A673 (cell line): ENCODE results near the gene TH. TPM values are rescaled to one million over a fixed set of nuclear protein-coding genes. Genes with fewer than 3 reads are reported as not detected.

ENCODE experiments used
- BruUV-seq: library from RNA; stranded (reverse); fragments of 400-500 nt; replicated peaks from 2 replicates; lab custom pipeline; 2021; lab: Mats Ljungman, UMichigan
- CTCF ChIA-PET: fragments of 300-600 bp; sonication (Branson Sonifier 250); formaldehyde crosslinking; loops from one replicate; lab custom pipeline; 2022; ENCODE audit warnings: antibody characterized with exemption; lab: Charles Lee
- POLR2A ChIA-PET: fragments of 300-600 bp; sonication (Branson Sonifier 250); formaldehyde crosslinking; loops from one replicate; lab custom pipeline; 2022; ENCODE audit warnings: antibody characterized with exemption; ENCODE audit not compliant: low non-redundant PET; lab: Charles Lee
- DNase-seq: peaks from one replicate; pipeline ENCODE4 v3.0.0-alpha.2; 2015; ENCODE audit warnings: low spot score
- H3K27ac ChIP-seq: fragments of 200-600 bp; sonication (generic); 2 replicates; pipeline ENCODE4 v1.5.1; 2016; ENCODE audit warnings: mixed run types, low read depth, mild to moderate bottlenecking, mixed read lengths, antibody characterized with exemption, low read length; ENCODE audit not compliant: poor library complexity, severe bottlenecking
- H3K27me3 ChIP-seq: fragments of 200-600 bp; sonication (generic); replicated peaks from 2 replicates; pipeline ENCODE4 v1.6.1; 2017; ENCODE audit warnings: mixed run types, low read depth, mild to moderate bottlenecking, mixed read lengths, antibody characterized with exemption, low read length; ENCODE audit not compliant: insufficient read depth, poor library complexity
- H3K36me3 ChIP-seq: fragments of 200-600 bp; sonication (generic); 2 replicates; pipeline ENCODE4 v1.6.1; 2016; ENCODE audit warnings: mixed run types, mild to moderate bottlenecking, mixed read lengths, antibody characterized with exemption, low read length; ENCODE audit not compliant: insufficient read depth, poor library complexity, severe bottlenecking
- H3K4me1 ChIP-seq: fragments of 200-600 bp; sonication (generic); 2 replicates; pipeline ENCODE4 v1.6.1; 2017; ENCODE audit warnings: mixed run types, mild to moderate bottlenecking, mixed read lengths, antibody characterized with exemption, low read length; ENCODE audit not compliant: insufficient read depth, poor library complexity, severe bottlenecking
- H3K4me3 ChIP-seq: fragments of 200-600 bp; sonication (generic); 2 replicates; pipeline ENCODE4 v1.5.1; 2016; ENCODE audit warnings: low read depth, mixed run types, mild to moderate bottlenecking, mixed read lengths, low read length; ENCODE audit not compliant: poor library complexity, severe bottlenecking
- H3K9me3 ChIP-seq: fragments of 200-600 bp; sonication (generic); 2 replicates; pipeline ENCODE4 v1.6.1; 2016; ENCODE audit warnings: mixed run types, low read depth, mild to moderate bottlenecking, mixed read lengths, antibody characterized with exemption, low read length; ENCODE audit not compliant: poor library complexity, severe bottlenecking
- EZH2 ChIP-seq: fragments of 200-600 bp; sonication (generic); IDR thresholded peaks from 2 replicates; pipeline ENCODE4 v1.6.1; 2017; ENCODE audit warnings: borderline replicate concordance, low read depth, mild to moderate bottlenecking, mixed read lengths, antibody characterized with exemption, low read length; ENCODE audit not compliant: poor library complexity, severe bottlenecking
- intact Hi-C: fragments of 100-400 bp; cut with micrococcal nuclease; formaldehyde crosslinking; loops from one replicate; pipeline ENCODE4 v1.10.0; 2022; ENCODE audit not compliant: unreplicated experiment
- total RNA-seq: library from RNA; stranded (reverse); gene quantifications from 2 replicates; pipeline ENCODE4 v1.2.3, GENCODE V29; 2021
- TF ChIP-seq, protein P1 (sequence below): fragments of 300-800, 200-600 bp; sonication (generic); conservative IDR thresholded peaks from 2 replicates; pipeline ENCODE4 v1.5.1; 2017; ENCODE audit warnings: low read depth, mild to moderate bottlenecking, antibody characterized with exemption, low read length, moderate library complexity, mixed read lengths

The TH gene
- total RNA-seq, 1 experiment from 2014 or later: not detected

- no peak overlapping the region for H3K4me3 ChIP-seq
- ChIA-PET CTCF (no interaction called here), POLR2A (no interaction called here)
- no peaks in the 10 kb centered on the region for H3K27me3 ChIP-seq
- no peaks in the 10 kb centered on the region for H3K9me3 ChIP-seq
- no peak overlapping the region for H3K27ac ChIP-seq
- intact Hi-C loops: no loop called here
- no peaks in the 10 kb centered on the region for H3K36me3 ChIP-seq
- DNase-seq: no peak
- no TSS peak for BruUV-seq
- no peaks in the 10 kb centered on the region for H3K4me1 ChIP-seq
- TF ChIP-seq, protein P1, sequence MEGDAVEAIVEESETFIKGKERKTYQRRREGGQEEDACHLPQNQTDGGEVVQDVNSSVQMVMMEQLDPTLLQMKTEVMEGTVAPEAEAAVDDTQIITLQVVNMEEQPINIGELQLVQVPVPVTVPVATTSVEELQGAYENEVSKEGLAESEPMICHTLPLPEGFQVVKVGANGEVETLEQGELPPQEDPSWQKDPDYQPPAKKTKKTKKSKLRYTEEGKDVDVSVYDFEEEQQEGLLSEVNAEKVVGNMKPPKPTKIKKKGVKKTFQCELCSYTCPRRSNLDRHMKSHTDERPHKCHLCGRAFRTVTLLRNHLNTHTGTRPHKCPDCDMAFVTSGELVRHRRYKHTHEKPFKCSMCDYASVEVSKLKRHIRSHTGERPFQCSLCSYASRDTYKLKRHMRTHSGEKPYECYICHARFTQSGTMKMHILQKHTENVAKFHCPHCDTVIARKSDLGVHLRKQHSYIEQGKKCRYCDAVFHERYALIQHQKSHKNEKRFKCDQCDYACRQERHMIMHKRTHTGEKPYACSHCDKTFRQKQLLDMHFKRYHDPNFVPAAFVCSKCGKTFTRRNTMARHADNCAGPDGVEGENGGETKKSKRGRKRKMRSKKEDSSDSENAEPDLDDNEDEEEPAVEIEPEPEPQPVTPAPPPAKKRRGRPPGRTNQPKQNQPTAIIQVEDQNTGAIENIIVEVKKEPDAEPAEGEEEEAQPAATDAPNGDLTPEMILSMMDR: no peak
These were observed 50.1 kb downstream of the TH start for GRCh38 chr11:2121227-2122130.

- Histone ChIP-seq H3K4me1 (no peaks in the 10 kb centered on the region), H3K4me3 (no peak overlapping the region), H3K27me3 (no peaks in the 10 kb centered on the region), H3K9me3 (no peaks in the 10 kb centered on the region), H3K27ac (no peak overlapping the region), H3K36me3 (no peaks in the 10 kb centered on the region)
- no peak for DNase-seq
- no TSS peak for BruUV-seq
- ChIA-PET POLR2A (no interaction called here), CTCF (no interaction called here)
- intact Hi-C loops: no loop called here
- no peak for TF ChIP-seq EZH2
These were observed 51.1 kb downstream of the TH start for GRCh38 chr11:2120359-2121100.

DNA sequence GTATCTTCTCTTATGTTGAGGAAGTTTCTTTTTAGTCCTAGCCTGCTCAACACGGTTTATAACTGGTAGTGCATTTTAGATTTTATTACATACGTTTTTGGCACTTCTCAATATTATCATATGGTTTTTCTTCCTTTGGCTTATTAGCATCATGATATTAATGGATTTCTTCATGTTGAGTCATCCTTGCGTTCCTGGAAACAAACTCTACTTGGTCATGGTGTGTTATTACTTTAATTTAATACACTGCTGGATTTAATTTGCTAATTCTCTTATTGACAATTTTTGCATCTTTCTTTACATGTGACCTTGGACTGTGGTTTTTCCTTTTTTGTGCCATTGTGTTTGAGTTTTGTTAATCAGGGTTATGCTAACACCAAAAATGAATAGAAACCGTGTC is 52.9 kb downstream of the TH start:
- no peaks in the 10 kb centered on the region for H3K4me1 ChIP-seq
- H3K36me3 ChIP-seq: no peaks in the 10 kb centered on the region
- H3K4me3 ChIP-seq: no peak overlapping the region
- H3K27me3 ChIP-seq: no peaks in the 10 kb centered on the region
- CTCF ChIA-PET: no interaction called here
- no peak for DNase-seq
- intact Hi-C loops: no loop called here
- POLR2A ChIA-PET: no interaction called here
- no peak for TF ChIP-seq EZH2
- TF ChIP-seq, protein P1: no peak
- no peak overlapping the region for H3K27ac ChIP-seq
- BruUV-seq: no TSS peak
- H3K9me3 ChIP-seq: no peaks in the 10 kb centered on the region
